Activated T-cell treated with anti-CD3 and anti-CD28 coated beads, Interleukin-2, amount 50 U/mL, for 72 hours (primary cell): ENCODE results near the gene KSR1. TPM values are rescaled to one million over a fixed set of nuclear protein-coding genes. Genes with fewer than 3 reads are reported as not detected.
"Not testable (repeated sequence)": the region's sequence is repeated elsewhere in the genome, so short reads cannot be mapped to it uniquely, and the experiment has no call there.

Source experiments
- ATAC-seq, 2 donors: fragments of 150-1000 bp; cut with Tn5 transposase; replicated peaks in 1 of 2; 2 replicates each; pipeline ENCODE4 v1.10.0; 2021; ENCODE audit warnings: moderate library complexity in 2 of 2, mild to moderate bottlenecking in 1 of 2
- DNase-seq, 2 donors: peaks; one replicate each; pipeline ENCODE4 v3.0.0; 2021 to 2022; ENCODE audit warnings: mixed read lengths in 1 of 2
- H3K27ac Mint-ChIP-seq: one replicate; pipeline ENCODE4 v1.8.0; 2022; ENCODE audit warnings: mild to moderate bottlenecking, moderate library complexity, mixed read lengths
- H3K27me3 Mint-ChIP-seq: one replicate; pipeline ENCODE4 v1.8.0; 2022; ENCODE audit warnings: low read depth, mixed read lengths
- H3K36me3 Mint-ChIP-seq, 2 donors: one replicate each; pipeline ENCODE4 v1.8.0; 2022; ENCODE audit warnings: mixed read lengths in 2 of 2, mild to moderate bottlenecking in 1 of 2; ENCODE audit not compliant: insufficient read depth in 2 of 2
- H3K4me1 Mint-ChIP-seq: one replicate; pipeline ENCODE4 v1.8.0; 2022; ENCODE audit warnings: low read depth, mixed read lengths
- H3K4me3 Mint-ChIP-seq, 2 donors: one replicate each; pipeline ENCODE4 v1.8.0; 2022; ENCODE audit warnings: mild to moderate bottlenecking in 2 of 2, mixed read lengths in 2 of 2, moderate library complexity in 2 of 2
- H3K9me3 Mint-ChIP-seq, 2 donors: one replicate each; pipeline ENCODE4 v1.8.0; 2022; ENCODE audit warnings: mixed read lengths in 2 of 2
- total RNA-seq, 2 donors: library from RNA; stranded (reverse); gene quantifications; one replicate each; pipeline ENCODE4 v1.2.3, GENCODE V29; 2022

KSR1 gene
- total RNA-seq = 100 to 1,000 TPM; 191 to 296 TPM

DNA sequence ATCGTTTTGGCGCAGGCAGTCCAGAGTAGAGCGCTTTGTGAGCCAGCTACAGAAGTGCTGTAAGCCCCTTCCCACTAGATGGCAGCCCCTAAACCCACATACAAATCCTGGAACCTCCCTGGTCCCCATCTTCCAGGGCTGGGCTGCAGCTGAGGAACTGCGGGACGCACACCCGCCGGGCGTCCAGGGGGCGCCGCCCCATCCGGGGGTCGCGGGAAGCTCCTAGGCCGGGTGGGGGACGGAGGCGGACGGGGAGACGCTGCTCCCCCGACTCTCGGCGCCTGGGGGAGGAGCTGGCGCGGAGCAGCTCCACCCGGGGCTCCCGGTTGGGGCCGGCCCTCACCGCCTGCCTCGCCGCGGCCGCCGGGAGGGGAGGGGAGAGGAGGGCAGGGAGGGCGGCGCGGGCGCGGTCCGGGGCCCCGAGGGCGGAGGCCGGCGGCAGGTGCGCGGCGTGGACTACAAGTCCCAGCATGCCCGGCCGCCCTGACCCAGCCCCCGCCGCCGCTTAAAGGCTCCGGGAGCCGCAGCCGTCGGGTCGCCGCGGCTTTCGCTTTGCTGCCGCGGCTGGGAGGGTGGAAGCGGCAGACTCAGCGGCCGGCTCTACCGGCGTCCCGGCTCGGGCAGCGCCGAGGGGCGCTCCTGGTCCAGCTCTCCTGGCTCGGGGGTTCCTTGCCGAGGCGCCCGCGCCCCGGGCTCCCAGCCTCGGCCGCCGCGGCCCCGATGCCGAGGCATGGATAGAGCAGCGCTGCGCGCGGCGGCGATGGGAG lies at the start of gene KSR1:
Gene KSR1 (plus strand): TSS at position 535 of the 767 bp plus-strand sequence. CDS start 196 bp downstream, at position 731.
- ATAC-seq (peak; percentile 94 to 96), DNase-seq (peak; percentile 87 to 89)
- peak within 1 kb of the TSS; percentile 96 to 100 for H3K4me3 Mint-ChIP-seq
- H3K27me3 Mint-ChIP-seq = no peaks in the 10 kb centered on the region
- peaks cover 5 to 8% of the 10 kb centered on the region in 2 donors for H3K36me3 Mint-ChIP-seq
- no peaks in the 10 kb centered on the region for H3K9me3 Mint-ChIP-seq
- H3K4me1 Mint-ChIP-seq = peaks cover 52% of the 10 kb centered on the region
- peak within 1 kb of the TSS; percentile 93 for H3K27ac Mint-ChIP-seq

DNA sequence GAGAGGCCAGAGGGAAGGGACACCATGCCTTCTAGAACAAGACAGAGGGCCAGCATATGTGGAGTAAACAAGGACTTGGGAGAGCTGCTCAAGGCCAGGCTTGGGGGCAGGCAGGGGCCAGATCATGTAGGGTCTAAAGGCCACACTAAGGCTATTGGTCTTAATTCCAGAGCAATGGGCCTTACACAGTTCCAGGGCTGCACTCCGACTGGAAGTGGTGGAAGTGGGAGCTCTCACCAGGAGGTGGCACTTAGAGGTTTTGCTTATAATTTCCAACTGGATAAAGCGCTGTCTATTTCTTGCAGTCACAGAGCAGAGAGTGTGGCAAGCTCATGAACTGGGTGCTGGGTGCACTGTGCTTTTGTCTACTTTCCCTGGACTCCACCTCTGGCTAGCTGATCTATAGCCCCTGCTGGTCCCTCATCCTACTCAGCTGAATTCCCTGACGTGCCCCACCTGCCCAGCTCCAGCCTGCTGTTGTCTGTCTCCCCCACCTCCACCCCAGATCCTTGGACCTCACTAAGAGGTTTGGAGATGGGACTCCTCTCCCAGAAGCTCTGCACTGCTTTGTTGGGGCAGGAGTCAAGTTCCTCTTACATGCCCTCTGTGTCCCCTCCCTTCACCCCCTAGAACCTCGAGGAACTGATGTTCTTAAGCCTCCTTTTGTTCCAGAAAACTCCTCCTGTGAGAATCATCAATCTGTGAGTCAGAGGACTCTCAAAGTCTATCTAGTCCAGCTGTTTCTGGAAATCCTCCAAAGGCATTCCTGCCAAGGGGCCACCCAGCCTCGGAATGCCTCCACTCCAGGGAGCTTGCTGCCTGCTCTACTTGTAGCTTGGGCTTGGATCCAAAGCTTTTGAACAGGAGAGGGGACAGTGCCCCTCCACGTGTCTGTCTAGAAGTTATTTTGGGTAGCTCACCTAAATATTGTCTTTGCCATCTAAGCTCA lies 48.1 kb upstream of the KSR1 start:
- H3K4me1 Mint-ChIP-seq = no peaks in the 10 kb centered on the region
- H3K27me3 Mint-ChIP-seq = peaks cover 24% of the 10 kb centered on the region
- H3K36me3 Mint-ChIP-seq = no peaks in the 10 kb centered on the region
- ATAC-seq (no peak), DNase-seq (no peak)
- H3K9me3 Mint-ChIP-seq = no peaks in the 10 kb centered on the region
- no peak overlapping the region for H3K4me3 Mint-ChIP-seq
- no peak overlapping the region for H3K27ac Mint-ChIP-seq

GRCh38 chr17:27408891-27409290 lies 47.4 kb upstream of the KSR1 start:
- H3K4me1 Mint-ChIP-seq = no peaks in the 10 kb centered on the region
- H3K4me3 Mint-ChIP-seq = no peak overlapping the region

GRCh38 chr17:27412158-27412557 lies 44.1 kb upstream of the KSR1 start:
- not testable (repeated sequence) for H3K9me3 Mint-ChIP-seq, H3K36me3 Mint-ChIP-seq, H3K4me1 Mint-ChIP-seq, ATAC-seq, DNase-seq, H3K4me3 Mint-ChIP-seq, H3K27ac Mint-ChIP-seq
- peaks cover 24% of the 10 kb centered on the region for H3K27me3 Mint-ChIP-seq

More at GRCh38 chr17:27408891-27409290, 47.4 kb upstream of the KSR1 start:
- DNase-seq (no peak), ATAC-seq (no peak)
- Mint-ChIP-seq H3K36me3 (no peaks in the 10 kb centered on the region), H3K27me3 (peaks cover 24% of the 10 kb centered on the region), H3K9me3 (no peaks in the 10 kb centered on the region), H3K27ac (no peak overlapping the region)

DNA sequence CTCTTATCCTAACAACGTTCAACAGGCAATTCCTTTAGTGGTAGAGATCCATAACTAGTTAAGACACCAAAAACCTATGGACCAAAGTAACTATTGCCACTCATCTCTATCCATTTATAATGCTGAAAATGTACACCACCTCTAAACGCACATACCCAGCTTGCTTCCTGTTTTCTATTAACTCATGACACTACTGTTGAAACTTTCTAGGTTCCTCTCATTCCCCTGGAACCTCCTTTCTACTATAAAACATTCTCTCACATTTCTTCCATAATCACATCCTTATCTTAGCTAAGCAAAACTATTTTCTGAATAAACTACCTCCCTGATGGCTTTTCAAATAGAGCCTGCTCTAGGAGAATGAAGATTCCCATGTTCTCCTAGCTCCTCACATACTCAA lies 42.9 kb upstream of the KSR1 start:
- Mint-ChIP-seq H3K9me3 (no peaks in the 10 kb centered on the region), H3K4me1 (no peaks in the 10 kb centered on the region), H3K4me3 (no peak overlapping the region), H3K27me3 (peaks cover 14% of the 10 kb centered on the region), H3K27ac (no peak overlapping the region), H3K36me3 (no peaks in the 10 kb centered on the region)
- no peak for ATAC-seq
- DNase-seq = no peak

GRCh38 chr17:27413792-27414191 lies 42.5 kb upstream of the KSR1 start:
- Mint-ChIP-seq H3K27ac (no peak overlapping the region), H3K4me1 (no peaks in the 10 kb centered on the region), H3K9me3 (no peaks in the 10 kb centered on the region), H3K4me3 (no peak overlapping the region), H3K36me3 (no peaks in the 10 kb centered on the region), H3K27me3 (peaks cover 9% of the 10 kb centered on the region)
- DNase-seq = no peak
- ATAC-seq = no peak

DNA sequence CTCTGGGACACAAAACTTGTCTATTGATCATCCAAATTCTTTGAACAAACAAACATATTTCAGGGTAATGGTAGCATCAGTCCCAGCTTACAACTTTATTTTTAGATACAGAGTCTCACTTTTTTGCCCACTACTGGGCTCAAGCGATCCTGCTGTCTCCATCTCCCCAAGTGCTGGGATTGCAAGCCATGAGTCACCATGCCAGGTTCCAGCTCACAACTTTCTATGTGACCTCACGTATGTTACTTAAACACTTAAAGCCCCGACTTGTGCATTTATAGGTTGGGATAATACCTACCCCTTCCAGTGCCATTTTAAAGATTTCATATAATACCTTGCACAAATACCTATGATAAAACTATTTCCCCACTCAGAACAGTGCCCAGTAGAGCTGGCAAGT lies 42.0 kb upstream of the KSR1 start:
- H3K27ac Mint-ChIP-seq = no peak overlapping the region
- peaks cover 5% of the 10 kb centered on the region for H3K27me3 Mint-ChIP-seq
- no peak overlapping the region for H3K4me3 Mint-ChIP-seq
- H3K9me3 Mint-ChIP-seq = no peaks in the 10 kb centered on the region
- ATAC-seq (no peak), DNase-seq (no peak)
- H3K36me3 Mint-ChIP-seq = no peaks in the 10 kb centered on the region
- no peaks in the 10 kb centered on the region for H3K4me1 Mint-ChIP-seq

DNA sequence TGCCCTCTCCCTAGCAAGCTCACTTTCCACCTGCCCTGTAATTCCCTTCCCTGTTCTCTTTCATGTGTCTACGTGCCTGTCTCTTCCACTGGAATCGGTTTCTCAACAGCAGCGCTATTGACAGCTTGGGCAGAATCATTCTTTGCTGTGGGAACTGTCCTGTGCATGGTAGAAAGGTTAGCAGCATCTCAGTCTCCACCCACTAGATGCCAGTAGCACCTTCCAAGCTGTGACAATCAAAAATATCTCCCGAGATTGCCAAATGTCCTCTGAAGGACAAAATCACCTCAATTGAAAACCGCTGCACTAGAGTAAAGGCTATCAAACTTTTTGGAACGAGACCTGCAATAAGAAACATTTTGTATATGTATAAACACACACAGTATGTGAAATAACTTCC lies 41.6 kb upstream of the KSR1 start:
- no peak for DNase-seq
- Mint-ChIP-seq H3K4me1 (no peaks in the 10 kb centered on the region), H3K36me3 (no peaks in the 10 kb centered on the region), H3K27ac (no peak overlapping the region), H3K9me3 (no peaks in the 10 kb centered on the region), H3K4me3 (no peak overlapping the region), H3K27me3 (peaks cover under 1% of the 10 kb centered on the region)
- no peak for ATAC-seq

DNA sequence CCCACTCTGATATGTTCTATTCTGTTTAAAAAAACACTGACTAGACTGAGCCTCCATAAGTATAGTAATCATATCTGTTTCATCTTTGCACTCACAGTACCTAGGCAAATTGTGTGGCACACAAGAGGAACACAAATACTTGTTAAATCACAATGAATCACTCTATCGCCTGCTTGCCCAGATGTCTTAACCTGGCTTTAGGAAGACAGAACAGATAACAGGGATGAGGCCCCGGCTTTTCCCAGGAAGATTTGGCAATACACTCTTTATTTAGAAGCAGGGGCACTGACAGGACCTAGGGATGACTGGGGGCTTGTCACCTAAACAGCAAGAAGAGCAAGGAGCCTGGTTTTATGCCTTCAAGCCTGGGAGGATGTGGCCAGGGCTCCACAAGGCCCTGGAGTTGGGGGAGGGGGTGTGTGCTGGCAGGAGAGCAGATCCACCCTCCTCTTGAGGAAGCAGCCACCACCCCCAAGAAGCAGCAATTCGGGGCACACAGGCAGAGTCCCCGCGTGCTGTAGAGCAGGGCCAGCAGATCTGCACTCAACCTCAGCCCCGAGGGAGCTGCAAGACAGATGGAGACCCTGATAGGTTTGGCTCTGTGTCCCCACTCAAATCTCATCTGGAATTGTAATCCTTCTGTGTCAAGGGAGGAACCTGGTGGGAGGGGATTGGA lies 41.0 kb upstream of the KSR1 start:
- ATAC-seq = no peak
- no peaks in the 10 kb centered on the region for H3K36me3 Mint-ChIP-seq
- no peaks in the 10 kb centered on the region for H3K27me3 Mint-ChIP-seq
- DNase-seq = no peak
- no peak overlapping the region for H3K4me3 Mint-ChIP-seq
- no peaks in the 10 kb centered on the region for H3K9me3 Mint-ChIP-seq
- no peaks in the 10 kb centered on the region for H3K4me1 Mint-ChIP-seq
- H3K27ac Mint-ChIP-seq = no peak overlapping the region

- ATAC-seq (no peak), DNase-seq (no peak)
- no peaks in the 10 kb centered on the region for H3K4me1 Mint-ChIP-seq
- H3K27me3 Mint-ChIP-seq = no peaks in the 10 kb centered on the region
- no peak overlapping the region for H3K4me3 Mint-ChIP-seq
- no peaks in the 10 kb centered on the region for H3K36me3 Mint-ChIP-seq
- H3K9me3 Mint-ChIP-seq = no peaks in the 10 kb centered on the region
- H3K27ac Mint-ChIP-seq = no peak overlapping the region
Measured at GRCh38 chr17:27417596-27418365, 38.5 kb upstream of the KSR1 start.

DNA sequence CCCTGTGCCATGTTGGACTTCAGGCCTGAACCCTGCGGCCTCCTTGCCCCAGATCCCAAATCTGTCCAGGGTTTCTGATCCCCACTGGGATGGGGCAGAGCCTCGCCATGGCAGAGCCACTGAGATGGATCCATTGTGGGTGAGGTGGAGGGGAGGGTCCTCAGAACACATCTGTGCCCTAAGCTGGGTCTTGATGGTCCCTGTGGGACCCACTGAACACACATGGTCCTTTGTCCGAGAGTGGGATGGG lies 38.0 kb upstream of the KSR1 start:
- ATAC-seq (no peak), DNase-seq (no peak)
- H3K9me3 Mint-ChIP-seq = no peaks in the 10 kb centered on the region
- H3K4me3 Mint-ChIP-seq = no peak overlapping the region
- H3K27me3 Mint-ChIP-seq = no peaks in the 10 kb centered on the region
- H3K36me3 Mint-ChIP-seq = no peaks in the 10 kb centered on the region
- no peaks in the 10 kb centered on the region for H3K4me1 Mint-ChIP-seq
- H3K27ac Mint-ChIP-seq = no peak overlapping the region

- DNase-seq (no peak), ATAC-seq (no peak)
- Mint-ChIP-seq H3K27ac (no peak overlapping the region), H3K27me3 (no peaks in the 10 kb centered on the region), H3K4me1 (no peaks in the 10 kb centered on the region), H3K36me3 (no peaks in the 10 kb centered on the region), H3K4me3 (no peak overlapping the region), H3K9me3 (no peaks in the 10 kb centered on the region)
Measured at GRCh38 chr17:27419156-27419555, 37.1 kb upstream of the KSR1 start.
